Activated naive CD8-positive, alpha-beta T cell treated with anti-CD3 and anti-CD28 coated beads for 36 hours (primary cell): ENCODE results near the gene LRIT2. TPM values are rescaled to one million over a fixed set of nuclear protein-coding genes. Genes with fewer than 3 reads are reported as not detected.

Experiments used
- DNase-seq: peaks from one replicate; pipeline ENCODE4 v3.0.0; 2021
- H3K27ac Mint-ChIP-seq: one replicate; pipeline ENCODE4 v1.8.0; 2022; ENCODE audit warnings: mild to moderate bottlenecking, moderate library complexity, mixed read lengths
- H3K27me3 Mint-ChIP-seq: one replicate; pipeline ENCODE4 v1.8.0; 2022; ENCODE audit warnings: mild to moderate bottlenecking, mixed read lengths
- H3K36me3 Mint-ChIP-seq: one replicate; pipeline ENCODE4 v1.8.0; 2021; ENCODE audit warnings: mild to moderate bottlenecking, mixed read lengths
- H3K4me1 Mint-ChIP-seq: one replicate; pipeline ENCODE4 v1.8.0; 2021; ENCODE audit warnings: mixed read lengths
- H3K4me3 Mint-ChIP-seq: one replicate; pipeline ENCODE4 v1.8.0; 2022; ENCODE audit warnings: mild to moderate bottlenecking, moderate library complexity, mixed read lengths
- H3K9me3 Mint-ChIP-seq: one replicate; pipeline ENCODE4 v1.8.0; 2022; ENCODE audit warnings: mixed read lengths
- total RNA-seq, 2 experiments: library from RNA; stranded (reverse); gene quantifications; one replicate each; pipeline ENCODE4 v1.2.3, GENCODE V29; 2021

The LRIT2 gene
- total RNA-seq, 2 experiments from 2014 or later = not detected

GRCh38 chr10:84227810-84228209 is 2.5 kb upstream of the LRIT2 start:
- H3K27me3 Mint-ChIP-seq = peaks cover 16% of the 10 kb centered on the region
- no peaks in the 10 kb centered on the region for H3K4me1 Mint-ChIP-seq
- H3K9me3 Mint-ChIP-seq = no peaks in the 10 kb centered on the region

GRCh38 chr10:84226616-84227015 is 1.3 kb upstream of the LRIT2 start:
- no peak overlapping the region for H3K27ac Mint-ChIP-seq
- H3K4me1 Mint-ChIP-seq = no peaks in the 10 kb centered on the region
- DNase-seq = no peak
- no peak overlapping the region for H3K4me3 Mint-ChIP-seq
- H3K27me3 Mint-ChIP-seq = peaks cover 18% of the 10 kb centered on the region
- no peaks in the 10 kb centered on the region for H3K9me3 Mint-ChIP-seq
- no peaks in the 10 kb centered on the region for H3K36me3 Mint-ChIP-seq

More at GRCh38 chr10:84227810-84228209, 2.5 kb upstream of the LRIT2 start:
- H3K4me3 Mint-ChIP-seq = no peak overlapping the region
- H3K27ac Mint-ChIP-seq = no peak overlapping the region
- DNase-seq = no peak
- H3K36me3 Mint-ChIP-seq = no peaks in the 10 kb centered on the region

- Mint-ChIP-seq H3K27me3 (peaks cover 17% of the 10 kb centered on the region), H3K4me3 (no peak overlapping the region), H3K27ac (no peak overlapping the region), H3K9me3 (peaks cover 1% of the 10 kb centered on the region), H3K4me1 (no peaks in the 10 kb centered on the region), H3K36me3 (no peaks in the 10 kb centered on the region)
- DNase-seq = no peak
Measured at GRCh38 chr10:84224411-84225028, 824 bp downstream of the LRIT2 start.

- Mint-ChIP-seq H3K4me3 (no peak overlapping the region), H3K27me3 (peaks cover 12% of the 10 kb centered on the region), H3K27ac (no peak overlapping the region), H3K4me1 (no peaks in the 10 kb centered on the region), H3K36me3 (no peaks in the 10 kb centered on the region), H3K9me3 (peaks cover 6% of the 10 kb centered on the region)
- DNase-seq = no peak
Measured at GRCh38 chr10:84221916-84222315, 3.4 kb downstream of the LRIT2 start.

GRCh38 chr10:84217746-84218145 is 7.6 kb downstream of the LRIT2 start:
- Mint-ChIP-seq H3K27ac (no peak overlapping the region), H3K4me1 (no peaks in the 10 kb centered on the region), H3K4me3 (no peak overlapping the region), H3K9me3 (peaks cover 6% of the 10 kb centered on the region), H3K36me3 (no peaks in the 10 kb centered on the region), H3K27me3 (peaks cover 8% of the 10 kb centered on the region)
- DNase-seq = no peak

DNA sequence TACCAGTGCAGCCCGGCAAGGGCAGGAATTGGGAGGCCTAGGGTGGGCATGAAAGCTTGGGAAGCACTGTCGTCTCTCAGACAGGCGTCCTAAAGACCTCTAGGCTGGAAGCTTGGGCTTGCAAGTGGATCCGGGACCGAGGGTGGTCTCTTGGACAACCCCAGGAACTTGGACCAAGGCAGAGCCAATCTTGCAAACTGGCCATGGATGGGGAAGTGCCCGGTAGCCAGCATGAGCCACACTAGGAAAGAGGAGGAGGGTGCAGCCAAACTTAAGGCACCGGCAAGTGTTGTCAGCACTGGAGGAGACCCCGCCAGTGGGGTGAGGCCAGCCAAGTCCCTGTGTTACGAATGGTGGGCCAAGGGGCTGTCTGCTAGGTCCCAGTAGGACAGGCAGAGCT is 8.5 kb downstream of the LRIT2 start:
- DNase-seq = no peak
- Mint-ChIP-seq H3K27me3 (peaks cover 4% of the 10 kb centered on the region), H3K9me3 (peaks cover 6% of the 10 kb centered on the region), H3K36me3 (no peaks in the 10 kb centered on the region), H3K4me3 (no peak overlapping the region), H3K4me1 (no peaks in the 10 kb centered on the region), H3K27ac (no peak overlapping the region)

- Mint-ChIP-seq H3K9me3 (peaks cover 6% of the 10 kb centered on the region), H3K4me1 (no peaks in the 10 kb centered on the region), H3K27me3 (peaks cover 4% of the 10 kb centered on the region), H3K27ac (no peak overlapping the region), H3K36me3 (no peaks in the 10 kb centered on the region), H3K4me3 (peak overlapping the region; percentile 23)
- DNase-seq = peak; percentile 41
Measured at GRCh38 chr10:84214612-84215235, 10.6 kb downstream of the LRIT2 start.

- Mint-ChIP-seq H3K4me1 (no peaks in the 10 kb centered on the region), H3K4me3 (peak overlapping the region; percentile 23), H3K36me3 (no peaks in the 10 kb centered on the region), H3K27me3 (peaks cover 4% of the 10 kb centered on the region), H3K27ac (no peak overlapping the region), H3K9me3 (peaks cover under 1% of the 10 kb centered on the region)
- no peak for DNase-seq
Measured at GRCh38 chr10:84214046-84214572, 11.2 kb downstream of the LRIT2 start.

- Mint-ChIP-seq H3K36me3 (no peaks in the 10 kb centered on the region), H3K4me1 (no peaks in the 10 kb centered on the region), H3K4me3 (no peak overlapping the region), H3K27ac (no peak overlapping the region), H3K27me3 (peaks cover 4% of the 10 kb centered on the region), H3K9me3 (no peaks in the 10 kb centered on the region)
- DNase-seq = no peak
Measured at GRCh38 chr10:84213076-84213475, 12.3 kb downstream of the LRIT2 start.

DNA sequence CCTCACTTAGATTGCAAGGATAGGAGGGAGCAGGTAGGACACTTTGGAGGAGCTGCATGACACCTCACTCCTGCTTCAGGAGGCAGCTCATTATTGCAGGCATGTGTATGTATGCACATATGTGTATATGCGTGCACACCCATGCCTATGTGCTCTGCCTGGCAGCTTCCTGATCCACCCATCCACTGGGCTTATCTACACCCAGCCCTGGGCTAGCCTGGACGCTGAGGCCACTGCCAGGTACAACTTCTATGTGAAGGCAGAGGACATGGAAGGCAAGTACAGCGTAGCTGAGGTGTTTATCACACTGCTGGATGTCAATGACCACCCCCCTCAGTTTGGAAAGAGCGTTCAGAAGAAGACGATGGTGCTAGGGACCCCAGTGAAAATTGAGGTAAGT is 13.3 kb downstream of the LRIT2 start:
- no peaks in the 10 kb centered on the region for H3K9me3 Mint-ChIP-seq
- no peaks in the 10 kb centered on the region for H3K4me1 Mint-ChIP-seq
- DNase-seq = no peak
- H3K4me3 Mint-ChIP-seq = no peak overlapping the region
- H3K27me3 Mint-ChIP-seq = peaks cover 5% of the 10 kb centered on the region
- H3K27ac Mint-ChIP-seq = no peak overlapping the region
- H3K36me3 Mint-ChIP-seq = no peaks in the 10 kb centered on the region

DNA sequence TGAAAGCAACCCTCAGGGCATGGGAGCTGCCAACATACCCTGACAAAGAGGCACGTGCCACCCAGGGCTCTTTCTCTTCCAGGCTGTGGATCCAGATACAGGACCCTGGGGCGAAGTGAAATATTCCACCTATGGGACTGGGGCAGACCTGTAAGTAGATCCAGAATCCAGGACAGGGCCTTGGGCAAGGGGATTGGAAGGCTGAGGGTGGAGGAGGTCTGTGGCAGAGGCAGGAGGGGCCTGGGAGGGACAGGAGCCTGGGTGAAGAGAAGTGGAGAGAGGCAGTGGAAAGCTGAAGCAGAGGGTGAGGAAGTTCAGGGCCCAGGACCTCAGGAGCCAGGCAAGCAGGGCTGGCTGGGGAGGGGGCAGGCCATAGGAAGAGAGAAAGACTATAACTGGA is 13.8 kb downstream of the LRIT2 start:
- Mint-ChIP-seq H3K27me3 (peaks cover 10% of the 10 kb centered on the region), H3K4me3 (no peak overlapping the region), H3K4me1 (no peaks in the 10 kb centered on the region), H3K27ac (no peak overlapping the region), H3K36me3 (no peaks in the 10 kb centered on the region), H3K9me3 (no peaks in the 10 kb centered on the region)
- no peak for DNase-seq

DNA sequence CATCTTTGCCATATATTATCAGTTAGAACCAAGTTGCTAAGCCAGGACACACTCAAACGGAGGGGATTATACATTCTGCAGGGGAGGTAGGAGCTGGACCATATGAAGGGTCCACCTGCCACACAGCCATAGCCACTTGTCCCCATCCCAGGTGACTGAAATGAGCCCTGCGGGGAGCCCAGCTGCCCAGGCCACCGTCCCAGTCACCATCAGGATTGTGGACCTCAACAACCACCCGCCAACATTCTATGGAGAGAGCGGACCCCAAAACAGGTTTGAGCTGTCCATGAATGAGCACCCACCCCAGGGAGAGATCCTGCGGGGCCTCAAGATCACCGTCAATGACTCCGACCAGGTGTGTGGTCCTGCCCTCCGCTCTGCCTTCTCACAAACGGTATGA is 17.3 kb downstream of the LRIT2 start:
- Mint-ChIP-seq H3K9me3 (no peaks in the 10 kb centered on the region), H3K4me1 (no peaks in the 10 kb centered on the region), H3K4me3 (no peak overlapping the region), H3K36me3 (no peaks in the 10 kb centered on the region), H3K27me3 (peaks cover 6% of the 10 kb centered on the region), H3K27ac (no peak overlapping the region)
- no peak for DNase-seq

GRCh38 chr10:84205853-84206525 is 19.4 kb downstream of the LRIT2 start:
- Mint-ChIP-seq H3K27me3 (peaks cover 6% of the 10 kb centered on the region), H3K4me1 (no peaks in the 10 kb centered on the region), H3K9me3 (no peaks in the 10 kb centered on the region), H3K27ac (no peak overlapping the region), H3K4me3 (no peak overlapping the region), H3K36me3 (no peaks in the 10 kb centered on the region)
- no peak for DNase-seq

GRCh38 chr10:84205049-84205852 is 20.1 kb downstream of the LRIT2 start:
- H3K9me3 Mint-ChIP-seq = no peaks in the 10 kb centered on the region
- no peaks in the 10 kb centered on the region for H3K36me3 Mint-ChIP-seq
- no peak overlapping the region for H3K27ac Mint-ChIP-seq
- no peak overlapping the region for H3K4me3 Mint-ChIP-seq
- DNase-seq = peak; percentile 59
- H3K4me1 Mint-ChIP-seq = no peaks in the 10 kb centered on the region
- peaks cover 6% of the 10 kb centered on the region for H3K27me3 Mint-ChIP-seq

DNA sequence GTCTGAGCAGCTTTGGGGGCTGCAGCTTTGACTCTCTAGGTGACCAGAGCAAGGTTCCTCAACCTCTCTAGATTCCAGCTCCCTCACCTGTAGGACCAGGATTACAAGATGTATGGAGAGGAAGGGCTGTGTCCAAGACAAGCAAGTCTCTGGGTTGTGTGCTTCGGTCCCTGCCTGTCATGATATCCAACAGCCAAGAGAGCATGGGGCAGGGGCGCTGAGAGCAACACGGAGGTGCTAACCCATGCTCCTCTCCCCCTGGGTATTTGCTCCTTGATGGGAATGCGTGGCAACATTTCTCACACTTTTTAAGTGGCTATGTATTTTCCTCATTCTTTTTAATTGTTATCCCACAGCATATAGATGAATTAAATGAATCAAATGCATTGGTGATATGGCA is 20.7 kb downstream of the LRIT2 start:
- no peaks in the 10 kb centered on the region for H3K9me3 Mint-ChIP-seq
- no peak for DNase-seq
- H3K27ac Mint-ChIP-seq = no peak overlapping the region
- no peaks in the 10 kb centered on the region for H3K36me3 Mint-ChIP-seq
- H3K27me3 Mint-ChIP-seq = peaks cover 6% of the 10 kb centered on the region
- H3K4me3 Mint-ChIP-seq = no peak overlapping the region
- no peaks in the 10 kb centered on the region for H3K4me1 Mint-ChIP-seq
